ENCODE measurements around the gene DGKI.
"Not testable (repeated sequence)": the region's sequence is repeated elsewhere in the genome, so short reads cannot be mapped to it uniquely, and the experiment has no call there.

DGKI gene

DNA sequence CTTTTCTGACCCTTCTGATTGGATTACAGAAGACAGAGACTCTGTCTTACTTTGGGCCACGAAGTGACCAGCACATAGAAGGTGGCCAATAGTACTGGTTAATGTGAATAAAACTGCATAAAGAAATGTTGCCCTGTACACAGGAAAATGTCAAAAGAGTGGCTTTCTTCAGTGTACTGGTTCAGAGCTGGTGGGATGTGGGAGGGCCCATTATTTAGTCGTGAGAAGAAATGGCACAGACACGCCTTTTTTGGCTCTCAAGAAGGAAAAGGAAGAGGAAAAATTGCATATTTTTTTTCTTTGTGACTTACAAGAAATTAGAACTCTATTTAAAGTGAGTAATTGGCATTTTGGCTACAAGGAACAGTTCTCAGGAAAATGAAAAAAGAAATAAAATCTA is 129.7 kb downstream of the DGKI start:
- Histone ChIP-seq H3K4me3 (ENCODE audit: low read length) (no peak overlapping the region), H3K27ac (ENCODE audit: low read length) (no peak overlapping the region), H3K27me3 (ENCODE audit: control insufficient read depth, insufficient read depth, low read length) (no peaks in the 10 kb centered on the region), H3K4me1 (ENCODE audit: control insufficient read depth, low read depth, low read length) (peaks cover 24% of the 10 kb centered on the region), H3K9ac (ENCODE audit: low read length) (no peak overlapping the region), H3K9me3 (ENCODE audit: control insufficient read depth, low read depth, low read length) (no peaks in the 10 kb centered on the region), H3K36me3 (ENCODE audit: control insufficient read depth, low read depth, low read length) (no peaks in the 10 kb centered on the region)

DNA sequence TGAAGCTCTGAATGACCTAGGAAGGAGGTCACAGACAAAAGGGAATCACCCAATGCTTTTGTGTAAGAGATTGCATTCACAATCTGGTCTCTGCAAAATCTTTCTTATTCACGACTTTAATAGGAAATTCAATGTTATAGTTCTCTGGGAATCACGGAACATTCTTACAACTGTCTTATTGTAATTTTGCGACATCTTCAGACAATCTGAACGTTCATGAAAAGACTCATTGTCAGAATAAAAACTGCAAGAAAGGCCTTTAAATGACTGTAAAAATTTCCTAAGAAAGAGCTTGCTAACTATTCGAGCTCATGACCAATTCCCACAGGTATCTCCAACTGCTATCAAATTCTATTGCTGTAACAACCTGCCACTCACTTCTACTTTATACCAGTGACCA is 130.7 kb downstream of the DGKI start:
- H3K4me1 ChIP-seq (ENCODE audit: control insufficient read depth, low read depth, low read length): peaks cover 27% of the 10 kb centered on the region
- no peaks in the 10 kb centered on the region for H3K9me3 ChIP-seq (ENCODE audit: control insufficient read depth, low read depth, low read length)
- no peaks in the 10 kb centered on the region for H3K36me3 ChIP-seq (ENCODE audit: control insufficient read depth, low read depth, low read length)
- no peak overlapping the region for H3K27ac ChIP-seq (ENCODE audit: low read length)
- H3K9ac ChIP-seq (ENCODE audit: low read length): no peak overlapping the region
- no peak overlapping the region for H3K4me3 ChIP-seq (ENCODE audit: low read length)
- no peaks in the 10 kb centered on the region for H3K27me3 ChIP-seq (ENCODE audit: control insufficient read depth, insufficient read depth, low read length)

DNA sequence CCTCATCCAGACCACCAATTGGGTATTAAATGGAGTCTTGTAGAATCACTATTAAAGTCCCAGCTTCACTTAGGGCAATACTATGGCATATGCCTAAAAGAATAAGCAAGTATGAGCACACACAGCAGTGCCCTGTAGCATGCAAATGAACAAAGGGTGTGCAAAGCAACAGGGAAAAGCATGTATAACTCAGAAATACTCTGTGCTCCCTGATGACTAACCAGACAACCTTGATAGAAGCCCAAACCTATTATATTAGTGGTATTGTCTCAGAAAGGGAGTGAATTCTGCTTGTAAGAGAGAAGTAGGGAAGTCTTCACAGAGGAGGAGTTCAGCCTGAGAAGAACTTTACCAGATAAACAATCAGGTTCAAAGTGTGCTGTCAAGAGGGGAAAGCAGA is 131.2 kb downstream of the DGKI start:
- Histone ChIP-seq H3K4me1 (ENCODE audit: control insufficient read depth, low read depth, low read length) (peaks cover 28% of the 10 kb centered on the region), H3K4me3 (ENCODE audit: low read length) (no peak overlapping the region), H3K9me3 (ENCODE audit: control insufficient read depth, low read depth, low read length) (no peaks in the 10 kb centered on the region), H3K27me3 (ENCODE audit: control insufficient read depth, insufficient read depth, low read length) (no peaks in the 10 kb centered on the region), H3K27ac (ENCODE audit: low read length) (no peak overlapping the region), H3K36me3 (ENCODE audit: control insufficient read depth, low read depth, low read length) (no peaks in the 10 kb centered on the region), H3K9ac (ENCODE audit: low read length) (no peak overlapping the region)

DNA sequence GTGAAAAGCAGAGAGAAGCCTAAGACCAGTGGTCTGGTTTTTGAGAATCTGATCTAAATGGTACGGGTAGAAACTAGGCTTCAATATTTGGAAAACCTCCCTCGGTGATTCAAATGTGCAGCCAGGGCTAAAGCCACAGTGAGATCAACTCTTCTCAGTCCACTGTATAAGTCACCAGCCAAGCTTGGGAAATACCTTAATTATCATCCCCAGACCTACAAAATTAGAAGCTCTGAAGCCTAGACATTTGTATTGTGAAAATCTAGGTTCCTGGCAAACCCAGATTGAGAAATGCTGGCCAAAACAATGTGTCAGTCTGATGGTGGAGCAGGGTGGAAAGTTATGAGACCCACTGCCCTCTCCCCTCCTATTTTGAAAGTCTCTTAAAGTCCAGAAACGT is 131.7 kb downstream of the DGKI start:
- H3K4me1 ChIP-seq (ENCODE audit: control insufficient read depth, low read depth, low read length): peaks cover 28% of the 10 kb centered on the region
- H3K36me3 ChIP-seq (ENCODE audit: control insufficient read depth, low read depth, low read length): no peaks in the 10 kb centered on the region
- no peaks in the 10 kb centered on the region for H3K27me3 ChIP-seq (ENCODE audit: control insufficient read depth, insufficient read depth, low read length)
- H3K9me3 ChIP-seq (ENCODE audit: control insufficient read depth, low read depth, low read length): no peaks in the 10 kb centered on the region
- no peak overlapping the region for H3K27ac ChIP-seq (ENCODE audit: low read length)
- H3K9ac ChIP-seq (ENCODE audit: low read length): no peak overlapping the region
- no peak overlapping the region for H3K4me3 ChIP-seq (ENCODE audit: low read length)

DNA sequence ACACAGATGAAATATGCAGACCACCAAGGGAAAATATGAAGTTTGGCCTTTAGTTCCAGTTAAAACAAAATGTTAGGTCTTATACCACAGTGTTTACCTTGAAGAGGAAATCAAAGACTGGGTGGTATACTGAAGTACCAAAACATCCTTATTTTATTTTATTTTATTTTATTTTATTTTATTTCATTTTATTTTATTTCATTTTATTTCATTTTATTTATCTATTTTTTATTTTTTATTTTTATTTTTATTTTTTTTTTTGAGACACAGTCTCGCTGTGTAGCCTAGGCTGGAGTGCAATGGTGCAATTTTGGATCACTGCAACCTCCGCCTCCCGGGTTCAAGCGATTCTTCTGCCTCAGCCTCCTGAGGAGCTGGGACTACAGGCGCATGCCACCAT is 140.4 kb downstream of the DGKI start:
- not testable (repeated sequence) for H3K4me1 ChIP-seq (ENCODE audit: control insufficient read depth, low read depth, low read length); H3K36me3 ChIP-seq (ENCODE audit: control insufficient read depth, low read depth, low read length); H3K4me3 ChIP-seq (ENCODE audit: low read length); H3K27me3 ChIP-seq (ENCODE audit: control insufficient read depth, insufficient read depth, low read length); H3K27ac ChIP-seq (ENCODE audit: low read length); H3K9ac ChIP-seq (ENCODE audit: low read length); H3K9me3 ChIP-seq (ENCODE audit: control insufficient read depth, low read depth, low read length)

DNA sequence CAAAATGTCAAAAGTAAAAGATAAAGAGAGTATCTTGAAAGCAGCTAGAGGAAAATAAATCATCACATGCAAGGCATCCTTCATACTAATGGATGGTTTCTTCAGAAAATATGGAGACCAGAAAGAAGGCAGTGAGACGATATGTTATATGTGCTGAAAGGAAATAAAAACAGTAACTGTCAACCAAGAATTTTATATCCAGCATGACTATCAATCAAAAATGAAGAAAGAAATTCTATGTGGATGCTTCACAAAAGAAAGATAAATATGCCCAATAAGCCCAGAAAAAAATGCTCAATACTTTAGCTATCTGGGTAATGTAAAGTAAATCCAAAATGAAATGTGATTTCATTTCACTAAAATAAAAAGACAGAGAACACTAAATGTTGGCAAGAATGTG is 142.1 kb downstream of the DGKI start:
- H3K36me3 ChIP-seq (ENCODE audit: control insufficient read depth, low read depth, low read length): no peaks in the 10 kb centered on the region
- H3K9me3 ChIP-seq (ENCODE audit: control insufficient read depth, low read depth, low read length): no peaks in the 10 kb centered on the region
- no peak overlapping the region for H3K27ac ChIP-seq (ENCODE audit: low read length)
- H3K4me3 ChIP-seq (ENCODE audit: low read length): no peak overlapping the region
- no peaks in the 10 kb centered on the region for H3K4me1 ChIP-seq (ENCODE audit: control insufficient read depth, low read depth, low read length)
- H3K9ac ChIP-seq (ENCODE audit: low read length): no peak overlapping the region
- H3K27me3 ChIP-seq (ENCODE audit: control insufficient read depth, insufficient read depth, low read length): no peaks in the 10 kb centered on the region

DNA sequence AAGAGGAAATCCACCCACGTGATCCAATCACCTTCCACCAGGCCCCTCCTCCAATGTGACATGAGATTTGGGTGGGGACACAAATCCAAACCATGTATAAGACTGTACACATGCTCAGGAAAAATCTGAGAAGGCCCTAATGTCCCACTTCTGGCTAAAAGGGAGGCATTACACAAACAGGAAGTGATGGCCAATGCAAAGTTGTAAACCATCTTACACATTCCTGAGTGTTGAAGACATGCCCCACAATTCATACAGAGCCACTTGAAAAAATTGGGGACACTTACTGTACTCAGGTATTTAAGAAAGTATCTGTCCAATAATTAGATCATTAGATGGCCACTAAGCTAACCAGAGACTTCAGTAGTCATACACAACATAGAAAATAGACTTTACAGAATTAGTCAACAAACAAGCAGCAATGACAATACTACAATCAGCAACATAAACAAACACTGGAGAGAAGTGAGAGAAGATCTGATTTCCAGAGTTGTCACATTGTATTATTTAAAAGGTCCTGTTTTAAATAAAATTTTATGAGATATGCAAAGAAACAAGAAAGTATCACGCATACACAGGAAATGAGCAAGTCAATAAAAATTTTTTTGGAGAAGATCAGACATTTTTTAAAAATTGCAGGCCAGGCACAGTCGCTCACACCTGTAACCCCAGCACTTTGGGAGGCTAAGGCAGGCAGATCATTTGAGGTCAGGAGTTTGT is 143.3 kb downstream of the DGKI start:
- H3K27ac ChIP-seq (ENCODE audit: low read length): no peak overlapping the region
- H3K9me3 ChIP-seq (ENCODE audit: control insufficient read depth, low read depth, low read length): no peaks in the 10 kb centered on the region

DNA sequence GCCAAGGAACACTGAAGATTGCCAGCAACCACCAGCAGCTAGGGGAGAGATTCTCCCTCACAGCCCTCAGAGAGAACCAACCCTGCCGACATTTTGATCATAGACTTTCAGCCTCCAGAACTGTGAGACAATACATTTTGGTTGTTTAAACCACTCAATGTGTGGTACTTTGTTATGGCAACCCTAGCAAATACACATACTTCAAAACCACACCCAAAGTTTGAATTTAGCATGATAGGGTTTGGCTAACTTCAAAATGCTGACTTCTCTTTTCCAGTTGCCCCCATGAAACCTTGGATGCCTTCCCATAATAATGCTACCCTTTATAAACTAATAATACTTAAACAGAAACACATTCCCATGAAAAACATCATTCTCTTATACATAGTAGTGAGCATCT is 149.8 kb downstream of the DGKI start:
- Histone ChIP-seq H3K27me3 (ENCODE audit: control insufficient read depth, insufficient read depth, low read length) (no peaks in the 10 kb centered on the region), H3K36me3 (ENCODE audit: control insufficient read depth, low read depth, low read length) (no peaks in the 10 kb centered on the region), H3K4me3 (ENCODE audit: low read length) (no peak overlapping the region), H3K9ac (ENCODE audit: low read length) (no peak overlapping the region), H3K4me1 (ENCODE audit: control insufficient read depth, low read depth, low read length) (no peaks in the 10 kb centered on the region), H3K9me3 (ENCODE audit: control insufficient read depth, low read depth, low read length) (no peaks in the 10 kb centered on the region), H3K27ac (ENCODE audit: low read length) (no peak overlapping the region)

More for the DNA sequence above, 143.3 kb downstream of the DGKI start:
- Histone ChIP-seq H3K9ac (ENCODE audit: low read length) (no peak overlapping the region), H3K27me3 (ENCODE audit: control insufficient read depth, insufficient read depth, low read length) (no peaks in the 10 kb centered on the region), H3K4me3 (ENCODE audit: low read length) (no peak overlapping the region), H3K4me1 (ENCODE audit: control insufficient read depth, low read depth, low read length) (no peaks in the 10 kb centered on the region), H3K36me3 (ENCODE audit: control insufficient read depth, low read depth, low read length) (no peaks in the 10 kb centered on the region)

DNA sequence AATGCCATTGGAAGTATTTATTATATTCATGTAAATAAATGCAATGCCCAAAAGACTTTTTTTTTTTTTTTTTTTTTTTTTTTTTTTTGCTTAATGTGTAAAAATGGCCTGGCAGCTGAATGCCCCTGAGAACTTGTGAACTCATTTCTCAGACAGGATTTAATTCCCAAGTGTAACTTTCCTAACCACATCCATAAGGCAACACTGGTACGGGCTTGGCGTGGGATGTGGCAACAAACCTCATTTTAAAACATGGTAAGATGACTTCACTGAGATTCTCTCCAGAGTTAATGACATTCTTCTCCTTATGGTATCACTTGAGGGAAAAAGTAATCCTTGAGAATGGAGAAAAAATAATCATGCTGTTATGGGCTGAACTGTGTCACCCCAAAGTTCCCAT is 150.4 kb downstream of the DGKI start:
- no peak overlapping the region for H3K27ac ChIP-seq (ENCODE audit: low read length)
- H3K4me3 ChIP-seq (ENCODE audit: low read length): no peak overlapping the region
- no peaks in the 10 kb centered on the region for H3K27me3 ChIP-seq (ENCODE audit: control insufficient read depth, insufficient read depth, low read length)
- H3K4me1 ChIP-seq (ENCODE audit: control insufficient read depth, low read depth, low read length): no peaks in the 10 kb centered on the region
- H3K9ac ChIP-seq (ENCODE audit: low read length): no peak overlapping the region
- no peaks in the 10 kb centered on the region for H3K9me3 ChIP-seq (ENCODE audit: control insufficient read depth, low read depth, low read length)
- no peaks in the 10 kb centered on the region for H3K36me3 ChIP-seq (ENCODE audit: control insufficient read depth, low read depth, low read length)

DNA sequence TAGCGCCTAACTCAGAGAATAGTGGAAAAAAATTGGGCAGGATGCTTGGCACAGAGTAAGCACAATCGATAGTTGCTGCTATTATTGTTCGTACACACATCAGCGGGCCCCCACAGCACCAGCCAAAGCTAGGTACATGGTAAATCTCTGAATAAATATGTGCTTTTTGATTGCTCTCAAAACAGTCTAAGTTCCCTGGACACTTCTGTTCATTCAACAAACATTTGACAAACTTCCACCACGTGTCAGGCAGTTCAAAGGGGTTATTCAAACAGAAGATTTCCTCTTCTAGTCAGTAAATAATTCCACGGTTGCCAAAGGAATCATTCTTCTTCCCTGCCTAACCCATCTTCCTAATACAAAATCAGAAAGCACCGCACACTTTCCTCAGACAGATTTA is 150.8 kb downstream of the DGKI start:
- H3K9me3 ChIP-seq (ENCODE audit: control insufficient read depth, low read depth, low read length): no peaks in the 10 kb centered on the region
- no peaks in the 10 kb centered on the region for H3K36me3 ChIP-seq (ENCODE audit: control insufficient read depth, low read depth, low read length)
- H3K4me3 ChIP-seq (ENCODE audit: low read length): no peak overlapping the region
- no peaks in the 10 kb centered on the region for H3K4me1 ChIP-seq (ENCODE audit: control insufficient read depth, low read depth, low read length)
- no peaks in the 10 kb centered on the region for H3K27me3 ChIP-seq (ENCODE audit: control insufficient read depth, insufficient read depth, low read length)
- H3K27ac ChIP-seq (ENCODE audit: low read length): no peak overlapping the region
- H3K9ac ChIP-seq (ENCODE audit: low read length): no peak overlapping the region

DNA sequence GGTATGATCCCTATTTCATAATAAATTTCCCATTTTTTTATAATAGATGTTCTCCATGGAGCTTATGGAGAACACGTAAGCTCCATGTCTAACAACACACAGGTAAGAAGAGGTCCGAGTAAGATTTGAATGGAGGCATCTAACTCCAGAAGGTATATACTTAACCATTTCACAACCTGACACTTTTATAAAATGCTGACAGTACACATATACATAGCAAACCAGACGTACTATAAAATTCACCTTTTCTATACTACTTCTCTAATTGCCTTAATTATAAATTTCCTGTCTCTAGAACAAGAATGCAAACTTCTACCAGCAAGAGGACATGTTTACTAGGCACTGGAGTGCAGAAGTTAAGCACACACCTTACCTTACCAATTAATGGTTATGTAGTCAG is 151.3 kb downstream of the DGKI start:
- H3K4me1 ChIP-seq (ENCODE audit: control insufficient read depth, low read depth, low read length): no peaks in the 10 kb centered on the region
- H3K27me3 ChIP-seq (ENCODE audit: control insufficient read depth, insufficient read depth, low read length): no peaks in the 10 kb centered on the region
- no peak overlapping the region for H3K9ac ChIP-seq (ENCODE audit: low read length)
- H3K27ac ChIP-seq (ENCODE audit: low read length): no peak overlapping the region
- H3K4me3 ChIP-seq (ENCODE audit: low read length): no peak overlapping the region
- no peaks in the 10 kb centered on the region for H3K9me3 ChIP-seq (ENCODE audit: control insufficient read depth, low read depth, low read length)
- H3K36me3 ChIP-seq (ENCODE audit: control insufficient read depth, low read depth, low read length): no peaks in the 10 kb centered on the region

DNA sequence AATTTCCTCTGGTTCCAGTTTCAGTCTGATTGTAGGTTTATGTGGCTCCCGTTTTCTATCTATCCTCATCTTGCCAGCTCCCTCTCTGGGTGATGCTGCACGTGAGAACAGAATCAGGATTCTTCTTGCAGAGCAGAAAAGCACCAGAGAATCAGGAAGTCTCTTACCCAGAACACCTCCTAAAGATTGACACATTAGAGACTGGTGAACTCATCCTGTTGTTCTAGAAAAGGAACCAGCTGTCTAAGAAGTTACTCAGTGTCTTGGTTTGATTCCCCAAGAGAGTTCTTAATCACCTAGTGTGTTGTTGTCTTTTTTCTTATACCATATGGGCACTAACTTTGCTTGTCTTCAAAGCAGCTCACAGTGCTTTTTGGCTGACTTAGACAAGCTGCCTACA is 152.4 kb downstream of the DGKI start:
- Histone ChIP-seq H3K4me1 (ENCODE audit: control insufficient read depth, low read depth, low read length) (no peaks in the 10 kb centered on the region), H3K9me3 (ENCODE audit: control insufficient read depth, low read depth, low read length) (no peaks in the 10 kb centered on the region), H3K27me3 (ENCODE audit: control insufficient read depth, insufficient read depth, low read length) (no peaks in the 10 kb centered on the region), H3K36me3 (ENCODE audit: control insufficient read depth, low read depth, low read length) (no peaks in the 10 kb centered on the region), H3K4me3 (ENCODE audit: low read length) (no peak overlapping the region), H3K27ac (ENCODE audit: low read length) (no peak overlapping the region), H3K9ac (ENCODE audit: low read length) (no peak overlapping the region)

Data from iPS-18a (cell line).